Mononuclear cell (primary cell): ENCODE measurements around the gene NEURL3. TPM values are rescaled to one million over a fixed set of nuclear protein-coding genes. Genes with fewer than 3 reads are reported as not detected.

ENCODE experiments used
- H3K27me3 ChIP-seq: 2 replicates; pipeline ENCODE4 v1.6.0; 2011; ENCODE audit warnings: low read length, control low read depth; ENCODE audit not compliant: insufficient read depth
- H3K4me1 ChIP-seq: 2 replicates; pipeline ENCODE4 v1.5.1; 2011; ENCODE audit warnings: mild to moderate bottlenecking, low read length, control low read depth; ENCODE audit not compliant: insufficient read depth
- H3K4me3 ChIP-seq: 2 replicates; pipeline ENCODE4 v1.5.1; 2011; ENCODE audit warnings: mild to moderate bottlenecking, low read length, moderate library complexity
- H3K9me3 ChIP-seq: 2 replicates; pipeline ENCODE4 v1.5.1; 2011; ENCODE audit warnings: low read depth, mild to moderate bottlenecking, control low read depth, low read length
- total RNA-seq: library from RNA; depleted of rRNA; stranded (reverse); fragments of >200 nt; gene quantifications from one replicate; pipeline ENCODE4 v1.2.3, GENCODE V29; 2012

NEURL3 gene
- total RNA-seq, 1 donor: 0.52 TPM

GRCh38 chr2:96495982-96496629, 9.1 kb downstream of the NEURL3 start:
- H3K27me3 ChIP-seq: no peaks in the 10 kb centered on the region
- H3K4me3 ChIP-seq: no peak overlapping the region
- H3K9me3 ChIP-seq: no peaks in the 10 kb centered on the region
- H3K4me1 ChIP-seq: no peaks in the 10 kb centered on the region

- H3K27me3 ChIP-seq: no peaks in the 10 kb centered on the region
- no peaks in the 10 kb centered on the region for H3K9me3 ChIP-seq
- peaks cover 5% of the 10 kb centered on the region for H3K4me1 ChIP-seq
- no peak overlapping the region for H3K4me3 ChIP-seq
Measured at GRCh38 chr2:96494188-96494587, 11.0 kb downstream of the NEURL3 start.

GRCh38 chr2:96493072-96493471, 12.1 kb downstream of the NEURL3 start:
- Histone ChIP-seq H3K4me1 (peaks cover 5% of the 10 kb centered on the region), H3K9me3 (no peaks in the 10 kb centered on the region), H3K4me3 (no peak overlapping the region), H3K27me3 (no peaks in the 10 kb centered on the region)

- Histone ChIP-seq H3K9me3 (no peaks in the 10 kb centered on the region), H3K4me3 (no peak overlapping the region), H3K27me3 (no peaks in the 10 kb centered on the region), H3K4me1 (peaks cover 5% of the 10 kb centered on the region)
Measured at GRCh38 chr2:96491860-96492497, 13.2 kb downstream of the NEURL3 start.

- H3K9me3 ChIP-seq: no peaks in the 10 kb centered on the region
- H3K27me3 ChIP-seq: no peaks in the 10 kb centered on the region
- peaks cover 23% of the 10 kb centered on the region for H3K4me1 ChIP-seq
- no peak overlapping the region for H3K4me3 ChIP-seq
Measured at GRCh38 chr2:96489663-96490062, 15.5 kb downstream of the NEURL3 start.

- Histone ChIP-seq H3K27me3 (no peaks in the 10 kb centered on the region), H3K4me3 (no peak overlapping the region), H3K4me1 (peaks cover 23% of the 10 kb centered on the region), H3K9me3 (no peaks in the 10 kb centered on the region)
Measured at GRCh38 chr2:96489261-96489660, 15.9 kb downstream of the NEURL3 start.

- peaks cover 23% of the 10 kb centered on the region for H3K4me1 ChIP-seq
- no peaks in the 10 kb centered on the region for H3K9me3 ChIP-seq
- H3K27me3 ChIP-seq: no peaks in the 10 kb centered on the region
- peak overlapping the region; percentile 51 for H3K4me3 ChIP-seq
Measured at GRCh38 chr2:96486696-96487095, 18.5 kb downstream of the NEURL3 start.

GRCh38 chr2:96485751-96486651, 19.2 kb downstream of the NEURL3 start:
- H3K27me3 ChIP-seq: no peaks in the 10 kb centered on the region
- peaks cover 23% of the 10 kb centered on the region for H3K4me1 ChIP-seq
- H3K9me3 ChIP-seq: no peaks in the 10 kb centered on the region
- H3K4me3 ChIP-seq: peak overlapping the region; percentile 51

- Histone ChIP-seq H3K4me1 (peaks cover 21% of the 10 kb centered on the region), H3K4me3 (no peak overlapping the region), H3K9me3 (no peaks in the 10 kb centered on the region), H3K27me3 (peaks cover 3% of the 10 kb centered on the region)
Measured at GRCh38 chr2:96485350-96485749, 19.8 kb downstream of the NEURL3 start.

- Histone ChIP-seq H3K27me3 (peaks cover 3% of the 10 kb centered on the region), H3K9me3 (no peaks in the 10 kb centered on the region), H3K4me3 (no peak overlapping the region), H3K4me1 (peaks cover 18% of the 10 kb centered on the region)
Measured at GRCh38 chr2:96484091-96484490, 21.1 kb downstream of the NEURL3 start.

- peaks cover 8% of the 10 kb centered on the region for H3K27me3 ChIP-seq
- H3K9me3 ChIP-seq: no peaks in the 10 kb centered on the region
- H3K4me3 ChIP-seq: no peak overlapping the region
- no peaks in the 10 kb centered on the region for H3K4me1 ChIP-seq
Measured at GRCh38 chr2:96477458-96477857, 27.7 kb downstream of the NEURL3 start.

GRCh38 chr2:96471772-96472171, 33.4 kb downstream of the NEURL3 start:
- H3K4me3 ChIP-seq: no peak overlapping the region
- H3K9me3 ChIP-seq: no peaks in the 10 kb centered on the region
- peaks cover 9% of the 10 kb centered on the region for H3K4me1 ChIP-seq
- H3K27me3 ChIP-seq: peaks cover 6% of the 10 kb centered on the region

- peaks cover 9% of the 10 kb centered on the region for H3K4me1 ChIP-seq
- peaks cover 6% of the 10 kb centered on the region for H3K27me3 ChIP-seq
- H3K9me3 ChIP-seq: no peaks in the 10 kb centered on the region
- no peak overlapping the region for H3K4me3 ChIP-seq
Measured at GRCh38 chr2:96470636-96471035, 34.5 kb downstream of the NEURL3 start.

- Histone ChIP-seq H3K9me3 (no peaks in the 10 kb centered on the region), H3K27me3 (peaks cover 6% of the 10 kb centered on the region), H3K4me1 (peaks cover 9% of the 10 kb centered on the region), H3K4me3 (no peak overlapping the region)
Measured at GRCh38 chr2:96470109-96470508, 35.0 kb downstream of the NEURL3 start.

GRCh38 chr2:96468904-96469303, 36.3 kb downstream of the NEURL3 start:
- Histone ChIP-seq H3K4me1 (peaks cover 9% of the 10 kb centered on the region), H3K4me3 (no peak overlapping the region), H3K9me3 (no peaks in the 10 kb centered on the region), H3K27me3 (peaks cover 6% of the 10 kb centered on the region)
